Erythroblast (primary cell): ENCODE data around the gene SLC9B1.

Source experiments
- GATA1 ChIP-seq: IDR thresholded peaks from 2 replicates; pipeline ENCODE4 v1.6.1; 2011; ENCODE audit warnings: low read depth, mild to moderate bottlenecking, control low read depth, low read length, moderate library complexity
- POLR2A ChIP-seq: IDR thresholded peaks from 2 replicates; pipeline ENCODE4 v1.6.1; 2011; ENCODE audit warnings: mild to moderate bottlenecking, low read length

GRCh38 chr4:103021120-103021519 is 1.6 kb upstream of the SLC9B1 start:
- TF ChIP-seq POLR2A (no peak), GATA1 (no peak)
